Gastrocnemius medialis (tissue), 4 donors: ENCODE data around the gene ANAPC7. TPM values are rescaled to one million over a fixed set of nuclear protein-coding genes. Genes with fewer than 3 reads are reported as not detected.
A peak's percentile ranks its signal among the peaks of the same experiment; 100 is the strongest.

Experiments used
- ATAC-seq, 2 donors: fragments of 150-250 bp; one replicate each; pipeline ENCODE4 v1.9.1; 2016
- DNase-seq, 2 donors: peaks; one replicate each; pipeline ENCODE4 v3.0.0-alpha.2; 2019
- H3K27ac ChIP-seq, 4 donors: fragments of 200-600 bp; sonication (generic); 1 replicate in 1 of 4; 2 replicates in 3 of 4; pipeline ENCODE4 v1.5.1; 2016 to 2018; ENCODE audit warnings: mild to moderate bottlenecking in 2 of 4, moderate library complexity in 1 of 4
- H3K27me3 ChIP-seq, 3 donors: fragments of 200-600 bp; sonication (generic) in 2 of 3; 1 replicate in 1 of 3; 2 replicates in 2 of 3; pipeline versions ENCODE4 v1.5.1 to v1.6.0; 2016 to 2019; ENCODE audit warnings: mild to moderate bottlenecking in 1 of 3, moderate library complexity in 1 of 3
- H3K36me3 ChIP-seq, 2 donors: fragments of 200-600 bp; sonication (generic) in 1 of 2; one replicate each; pipeline ENCODE4 v1.5.1; 2017 to 2018
- H3K4me1 ChIP-seq, 2 donors: fragments of 200-600 bp; sonication (generic) in 1 of 2; one replicate each; pipeline ENCODE4 v1.5.1; 2016 to 2017; ENCODE audit warnings: mild to moderate bottlenecking in 2 of 2
- H3K4me3 ChIP-seq, 4 donors: fragments of 200-600 bp; sonication (generic) in 3 of 4; 1 replicate in 1 of 4; 2 replicates in 3 of 4; pipeline ENCODE4 v1.5.1; 2016 to 2019; ENCODE audit warnings: mild to moderate bottlenecking in 2 of 4
- H3K9me3 ChIP-seq, 3 donors: fragments of 200-600 bp; sonication (generic) in 2 of 3; 1 replicate in 1 of 3; 2 replicates in 2 of 3; pipeline ENCODE4 v1.5.1; 2016 to 2019
- CTCF ChIP-seq, 5 experiments: fragments of 450-650 bp in 3 of 5; fragments of 200-600 bp in 2 of 5; sonication (generic) in 2 of 5; IDR thresholded peaks in 4 of 5; conservative IDR thresholded peaks in 1 of 5; 1 replicate in 4 of 5; 2 replicates in 1 of 5; pipeline ENCODE4 v1.5.1; 2016 to 2019; ENCODE audit warnings: antibody characterized with exemption in 5 of 5, mild to moderate bottlenecking in 3 of 5, moderate library complexity in 3 of 5
- POLR2A ChIP-seq, 2 donors: fragments of 450-650 bp; IDR thresholded peaks; one replicate each; pipeline ENCODE4 v1.6.1; 2017; ENCODE audit warnings: antibody characterized with exemption in 2 of 2, mild to moderate bottlenecking in 2 of 2, moderate library complexity in 2 of 2
- in situ Hi-C, 4 donors: fragments of 200-750 bp; cut with MboI; loops; one replicate each; pipeline versions ENCODE4 v1.15.0 to v1.8.0; 2017; ENCODE audit warnings: low sequenced_read_pairs in 4 of 4
- intact Hi-C: fragments of 100-400 bp; cut with DNase I; formaldehyde crosslinking; loops from one replicate; pipeline ENCODE4 v1.15.1; 2023; ENCODE audit warnings: low total_unique reads
- total RNA-seq, 4 donors: library from RNA; depleted of rRNA; stranded (reverse); fragments of >200 nt; gene quantifications; one replicate each; pipeline versions ENCODE4 v1.1.0 to v1.2.3, GENCODE V29; 2016

Gene ANAPC7
- total RNA-seq, 4 donors from 2014 or later: 27.5 to 57.1 (median 38.2) TPM

- in situ Hi-C loops (no loop called here), intact Hi-C loops (no loop called here)
- no peak for DNase-seq
- Histone ChIP-seq H3K9me3 (no peaks in the 10 kb centered on the region), H3K4me1 (no peaks in the 10 kb centered on the region), H3K4me3 (no peak overlapping the region), H3K27ac (no peak overlapping the region), H3K27me3 (no peaks in the 10 kb centered on the region), H3K36me3 (peaks cover 2 to 52% of the 10 kb centered on the region in 2 donors)
- TF ChIP-seq POLR2A (IDR thresholded peaks at IDR 0.05): no peak
- TF ChIP-seq CTCF (IDR thresholded peaks at IDR 0.05 in 4 of 5, conservative IDR thresholded peaks at IDR 0.05 in 1 of 5): no peak
- ATAC-seq: no peak
These were observed 52.4 kb downstream of the ANAPC7 start for GRCh38 chr12:110351119-110351518.

DNA sequence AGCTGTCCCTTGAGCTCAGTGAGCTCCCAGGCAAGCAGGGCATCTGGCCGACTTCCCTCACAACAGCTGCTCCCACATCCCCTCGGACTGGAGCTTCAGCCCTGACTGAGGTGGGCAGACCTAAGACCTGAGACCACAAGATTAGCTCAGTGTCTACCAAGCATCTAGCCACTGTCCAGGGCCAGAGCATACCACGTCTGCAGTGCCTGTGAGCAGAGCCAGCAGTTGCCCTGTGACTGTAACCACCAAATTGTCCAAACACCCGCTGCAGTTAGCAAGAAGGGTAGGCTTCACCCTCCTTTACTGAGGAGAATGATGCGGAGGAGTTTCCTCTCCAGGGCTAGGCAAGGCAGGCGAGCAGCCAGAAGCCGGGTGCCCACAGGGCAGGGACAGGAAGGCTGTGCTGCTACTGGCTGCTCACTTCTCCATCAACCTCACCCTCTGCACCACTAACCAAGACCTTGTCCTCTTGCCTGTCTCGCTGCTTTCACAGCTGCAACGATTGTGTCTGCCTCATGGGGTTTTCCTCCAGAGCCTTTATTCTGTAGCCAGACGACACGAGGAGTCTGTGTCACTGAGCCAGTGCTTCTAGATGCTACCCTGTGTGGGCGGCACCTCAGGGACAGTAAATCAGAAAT is 53.9 kb downstream of the ANAPC7 start:
- Histone ChIP-seq H3K36me3 (peaks cover 8 to 67% of the 10 kb centered on the region in 2 donors), H3K4me3 (no peak overlapping the region), H3K4me1 (no peaks in the 10 kb centered on the region), H3K9me3 (no peaks in the 10 kb centered on the region), H3K27me3 (no peaks in the 10 kb centered on the region), H3K27ac (peak overlapping the region in 1 of 4 donors; percentile 17)
- ATAC-seq: no peak
- DNase-seq: no peak
- TF ChIP-seq CTCF (IDR thresholded peaks at IDR 0.05 in 4 of 5, conservative IDR thresholded peaks at IDR 0.05 in 1 of 5): no peak
- no peak for TF ChIP-seq POLR2A (IDR thresholded peaks at IDR 0.05)
- in situ Hi-C loops: no loop called here
- intact Hi-C loops: no loop called here

GRCh38 chr12:110349096-110349495 is 54.4 kb downstream of the ANAPC7 start:
- ATAC-seq (no peak), DNase-seq (no peak)
- TF ChIP-seq POLR2A (IDR thresholded peaks at IDR 0.05) (no peak), CTCF (IDR thresholded peaks at IDR 0.05 in 4 of 5, conservative IDR thresholded peaks at IDR 0.05 in 1 of 5) (no peak)
- intact Hi-C loops (no loop called here), in situ Hi-C loops (no loop called here)
- H3K4me3 ChIP-seq: no peak overlapping the region
- H3K36me3 ChIP-seq: peaks cover 8 to 72% of the 10 kb centered on the region in 2 donors
- no peaks in the 10 kb centered on the region for H3K4me1 ChIP-seq
- peak overlapping the region in 1 of 4 donors; percentile 17 for H3K27ac ChIP-seq
- no peaks in the 10 kb centered on the region for H3K9me3 ChIP-seq
- no peaks in the 10 kb centered on the region for H3K27me3 ChIP-seq

- H3K27me3 ChIP-seq: no peaks in the 10 kb centered on the region
- in situ Hi-C loops: no loop called here
- ATAC-seq: no peak
- H3K4me3 ChIP-seq: no peak overlapping the region
- H3K4me1 ChIP-seq: no peaks in the 10 kb centered on the region
- TF ChIP-seq CTCF (IDR thresholded peaks at IDR 0.05 in 4 of 5, conservative IDR thresholded peaks at IDR 0.05 in 1 of 5) (no peak), POLR2A (IDR thresholded peaks at IDR 0.05) (no peak)
- intact Hi-C loops: no loop called here
- H3K27ac ChIP-seq: no peak overlapping the region
- peaks cover 8 to 77% of the 10 kb centered on the region in 2 donors for H3K36me3 ChIP-seq
- H3K9me3 ChIP-seq: no peaks in the 10 kb centered on the region
- DNase-seq: no peak
These were observed 55.0 kb downstream of the ANAPC7 start for GRCh38 chr12:110348431-110349059.
